Measurements from ENCODE around the gene METTL26. TPM values are rescaled to one million over a fixed set of nuclear protein-coding genes. Genes with fewer than 3 reads are reported as not detected.

Gene METTL26
- total and polyA plus RNA-seq, 9 of the 15 experiments (the other 6 are each of a cell fraction or from before 2014, with no cell fraction given): 7.3 to 262 (median 80.9) TPM

DNA sequence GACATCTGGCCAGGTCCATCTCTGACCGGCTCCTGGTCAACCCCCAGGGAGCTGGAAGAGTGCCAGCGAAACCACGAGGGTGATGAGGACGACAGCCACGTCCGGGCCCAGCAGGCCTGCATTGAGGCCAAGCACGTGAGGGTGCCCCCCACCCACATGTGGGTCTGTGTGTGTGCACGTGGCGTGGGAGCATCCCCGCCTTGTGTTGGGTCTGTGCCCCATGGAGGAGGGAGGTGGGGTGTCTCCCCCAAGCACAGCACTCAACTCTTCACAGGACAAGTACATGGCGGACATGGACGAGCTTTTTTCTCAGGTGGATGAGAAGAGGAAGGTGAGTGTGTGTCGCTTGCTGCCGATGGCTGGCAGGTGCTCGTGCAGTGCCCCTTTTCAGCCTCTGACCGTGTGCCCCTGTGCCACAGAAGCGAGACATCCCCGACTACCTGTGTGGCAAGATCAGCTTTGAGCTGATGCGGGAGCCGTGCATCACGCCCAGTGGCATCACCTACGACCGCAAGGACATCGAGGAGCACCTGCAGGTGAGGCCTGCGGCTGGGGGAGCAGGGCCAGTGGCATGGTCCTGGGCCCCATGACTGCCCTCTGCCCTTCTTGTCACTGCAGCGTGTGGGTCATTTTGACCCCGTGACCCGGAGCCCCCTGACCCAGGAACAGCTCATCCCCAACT is 45.8 kb upstream of the METTL26 start (continued):
- TF ChIP-seq BRD4 (IDR thresholded peaks at IDR 0.05): no peak
- no peak for TF ChIP-seq LCOR (CRISPR knock-in tag; IDR thresholded peaks at IDR 0.05)
- TF ChIP-seq, protein P1, sequence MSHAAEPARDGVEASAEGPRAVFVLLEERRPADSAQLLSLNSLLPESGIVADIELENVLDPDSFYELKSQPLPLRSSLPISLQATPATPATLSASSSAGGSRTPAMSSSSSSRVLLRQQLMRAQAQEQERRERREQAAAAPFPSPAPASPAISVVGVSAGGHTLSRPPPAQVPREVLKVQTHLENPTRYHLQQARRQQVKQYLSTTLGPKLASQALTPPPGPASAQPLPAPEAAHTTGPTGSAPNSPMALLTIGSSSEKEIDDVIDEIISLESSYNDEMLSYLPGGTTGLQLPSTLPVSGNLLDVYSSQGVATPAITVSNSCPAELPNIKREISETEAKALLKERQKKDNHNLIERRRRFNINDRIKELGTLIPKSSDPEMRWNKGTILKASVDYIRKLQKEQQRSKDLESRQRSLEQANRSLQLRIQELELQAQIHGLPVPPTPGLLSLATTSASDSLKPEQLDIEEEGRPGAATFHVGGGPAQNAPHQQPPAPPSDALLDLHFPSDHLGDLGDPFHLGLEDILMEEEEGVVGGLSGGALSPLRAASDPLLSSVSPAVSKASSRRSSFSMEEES (CRISPR knock-in tag; IDR thresholded peaks at IDR 0.05): no peak
- TF ChIP-seq MBD2 (IDR thresholded peaks at IDR 0.05; ENCODE audit: borderline replicate concordance, low read depth): no peak
- no peak for TF ChIP-seq ZKSCAN1 (IDR thresholded peaks at IDR 0.05; ENCODE audit: low read depth, low read length)
- TF ChIP-seq, protein P2, sequence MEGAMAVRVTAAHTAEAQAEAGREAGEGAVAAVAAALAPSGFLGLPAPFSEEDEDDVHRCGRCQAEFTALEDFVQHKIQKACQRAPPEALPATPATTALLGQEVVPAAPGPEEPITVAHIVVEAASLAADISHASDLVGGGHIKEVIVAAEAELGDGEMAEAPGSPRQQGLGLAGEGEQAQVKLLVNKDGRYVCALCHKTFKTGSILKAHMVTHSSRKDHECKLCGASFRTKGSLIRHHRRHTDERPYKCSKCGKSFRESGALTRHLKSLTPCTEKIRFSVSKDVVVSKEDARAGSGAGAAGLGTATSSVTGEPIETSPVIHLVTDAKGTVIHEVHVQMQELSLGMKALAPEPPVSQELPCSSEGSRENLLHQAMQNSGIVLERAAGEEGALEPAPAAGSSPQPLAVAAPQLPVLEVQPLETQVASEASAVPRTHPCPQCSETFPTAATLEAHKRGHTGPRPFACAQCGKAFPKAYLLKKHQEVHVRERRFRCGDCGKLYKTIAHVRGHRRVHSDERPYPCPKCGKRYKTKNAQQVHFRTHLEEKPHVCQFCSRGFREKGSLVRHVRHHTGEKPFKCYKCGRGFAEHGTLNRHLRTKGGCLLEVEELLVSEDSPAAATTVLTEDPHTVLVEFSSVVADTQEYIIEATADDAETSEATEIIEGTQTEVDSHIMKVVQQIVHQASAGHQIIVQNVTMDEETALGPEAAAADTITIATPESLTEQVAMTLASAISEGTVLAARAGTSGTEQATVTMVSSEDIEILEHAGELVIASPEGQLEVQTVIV (CRISPR knock-in tag; IDR thresholded peaks at IDR 0.05; ENCODE audit: borderline replicate concordance): no peak
- TF ChIP-seq ZNF766 (CRISPR knock-in tag; conservative IDR thresholded peaks at IDR 0.05): no peak
- TF ChIP-seq BRCA1 (IDR thresholded peaks at IDR 0.05): no peak
- 0 out of 2 replicates have a peak, but pooled peaks have one; percentile 66 for TF ChIP-seq BRCA1 (CRISPR knock-in tag; IDR thresholded peaks at IDR 0.05)
- no peak for TF ChIP-seq ZNF24 (IDR thresholded peaks at IDR 0.05)
- TF ChIP-seq ZNF444 (CRISPR knock-in tag; IDR thresholded peaks at IDR 0.05): no peak
- TF ChIP-seq CREB1 (IDR thresholded peaks at IDR 0.05): no peak
- TF ChIP-seq CREB1 (CRISPR knock-in tag; IDR thresholded peaks at IDR 0.05): no peak
- TF ChIP-seq, protein P3, sequence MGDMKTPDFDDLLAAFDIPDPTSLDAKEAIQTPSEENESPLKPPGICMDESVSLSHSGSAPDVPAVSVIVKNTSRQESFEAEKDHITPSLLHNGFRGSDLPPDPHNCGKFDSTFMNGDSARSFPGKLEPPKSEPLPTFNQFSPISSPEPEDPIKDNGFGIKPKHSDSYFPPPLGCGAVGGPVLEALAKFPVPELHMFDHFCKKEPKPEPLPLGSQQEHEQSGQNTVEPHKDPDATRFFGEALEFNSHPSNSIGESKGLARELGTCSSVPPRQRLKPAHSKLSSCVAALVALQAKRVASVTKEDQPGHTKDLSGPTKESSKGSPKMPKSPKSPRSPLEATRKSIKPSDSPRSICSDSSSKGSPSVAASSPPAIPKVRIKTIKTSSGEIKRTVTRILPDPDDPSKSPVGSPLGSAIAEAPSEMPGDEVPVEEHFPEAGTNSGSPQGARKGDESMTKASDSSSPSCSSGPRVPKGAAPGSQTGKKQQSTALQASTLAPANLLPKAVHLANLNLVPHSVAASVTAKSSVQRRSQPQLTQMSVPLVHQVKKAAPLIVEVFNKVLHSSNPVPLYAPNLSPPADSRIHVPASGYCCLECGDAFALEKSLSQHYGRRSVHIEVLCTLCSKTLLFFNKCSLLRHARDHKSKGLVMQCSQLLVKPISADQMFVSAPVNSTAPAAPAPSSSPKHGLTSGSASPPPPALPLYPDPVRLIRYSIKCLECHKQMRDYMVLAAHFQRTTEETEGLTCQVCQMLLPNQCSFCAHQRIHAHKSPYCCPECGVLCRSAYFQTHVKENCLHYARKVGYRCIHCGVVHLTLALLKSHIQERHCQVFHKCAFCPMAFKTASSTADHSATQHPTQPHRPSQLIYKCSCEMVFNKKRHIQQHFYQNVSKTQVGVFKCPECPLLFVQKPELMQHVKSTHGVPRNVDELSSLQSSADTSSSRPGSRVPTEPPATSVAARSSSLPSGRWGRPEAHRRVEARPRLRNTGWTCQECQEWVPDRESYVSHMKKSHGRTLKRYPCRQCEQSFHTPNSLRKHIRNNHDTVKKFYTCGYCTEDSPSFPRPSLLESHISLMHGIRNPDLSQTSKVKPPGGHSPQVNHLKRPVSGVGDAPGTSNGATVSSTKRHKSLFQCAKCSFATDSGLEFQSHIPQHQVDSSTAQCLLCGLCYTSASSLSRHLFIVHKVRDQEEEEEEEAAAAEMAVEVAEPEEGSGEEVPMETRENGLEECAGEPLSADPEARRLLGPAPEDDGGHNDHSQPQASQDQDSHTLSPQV (IDR thresholded peaks at IDR 0.05): peak; percentile 77
- TF ChIP-seq, protein P4, sequence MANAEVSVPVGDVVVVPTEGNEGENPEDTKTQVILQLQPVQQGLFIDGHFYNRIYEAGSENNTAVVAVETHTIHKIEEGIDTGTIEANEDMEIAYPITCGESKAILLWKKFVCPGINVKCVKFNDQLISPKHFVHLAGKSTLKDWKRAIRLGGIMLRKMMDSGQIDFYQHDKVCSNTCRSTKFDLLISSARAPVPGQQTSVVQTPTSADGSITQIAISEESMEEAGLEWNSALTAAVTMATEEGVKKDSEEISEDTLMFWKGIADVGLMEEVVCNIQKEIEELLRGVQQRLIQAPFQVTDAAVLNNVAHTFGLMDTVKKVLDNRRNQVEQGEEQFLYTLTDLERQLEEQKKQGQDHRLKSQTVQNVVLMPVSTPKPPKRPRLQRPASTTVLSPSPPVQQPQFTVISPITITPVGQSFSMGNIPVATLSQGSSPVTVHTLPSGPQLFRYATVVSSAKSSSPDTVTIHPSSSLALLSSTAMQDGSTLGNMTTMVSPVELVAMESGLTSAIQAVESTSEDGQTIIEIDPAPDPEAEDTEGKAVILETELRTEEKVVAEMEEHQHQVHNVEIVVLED (CRISPR knock-in tag; IDR thresholded peaks at IDR 0.05): no peak
- TF ChIP-seq MAZ (CRISPR knock-in tag; conservative IDR thresholded peaks at IDR 0.05 in 1 of 2, IDR thresholded peaks at IDR 0.05 in 1 of 2): 0 out of 4 replicates have a peak, but pooled peaks of 1 of the 2 experiments have one; percentile 26
- no peak for TF ChIP-seq NR1H2 (CRISPR knock-in tag; IDR thresholded peaks at IDR 0.05)
- TF ChIP-seq ZBTB17 (CRISPR knock-in tag; IDR thresholded peaks at IDR 0.05): no peak
- TF ChIP-seq RBM39 (optimal IDR thresholded peaks at IDR 0.05; ENCODE audit: low read depth, low read length): no peak
- TF ChIP-seq CBX5 (IDR thresholded peaks at IDR 0.05; ENCODE audit: borderline replicate concordance, low read depth): no peak
